ENCODE measurements around the gene ZSCAN32.

ZSCAN32 gene

GRCh38 chr16:3356118-3356517, 44.7 kb downstream of the ZSCAN32 start:
- no peak for FAIRE-seq

GRCh38 chr16:3355589-3355988, 45.2 kb downstream of the ZSCAN32 start, which contains the start of gene OR2C1:
OR2C1 (plus strand) TSS chr16:3355889; CDS start chr16:3355941, 52 bp downstream.
- no peak for FAIRE-seq

DNA sequence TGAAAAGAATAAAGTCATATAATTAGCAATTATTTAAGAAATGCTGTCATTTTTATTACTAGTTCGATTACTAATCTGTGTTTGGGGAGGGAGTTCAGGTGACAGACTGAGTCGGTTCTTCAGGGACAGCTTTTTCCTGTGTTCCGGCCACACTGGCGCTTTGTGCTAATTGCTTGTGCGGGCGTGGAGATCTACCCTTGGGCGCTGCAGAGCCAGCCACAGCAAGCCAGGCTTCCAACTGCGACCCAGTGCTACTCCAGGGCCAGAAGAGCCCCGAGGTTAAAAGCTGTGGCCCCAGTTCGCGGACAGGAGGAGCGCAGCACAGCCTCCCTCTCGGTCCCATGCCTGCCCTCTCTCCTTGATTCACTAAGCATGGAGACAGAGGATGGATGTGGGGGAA, 51.6 kb downstream of the ZSCAN32 start:
- FAIRE-seq = no peak

DNA sequence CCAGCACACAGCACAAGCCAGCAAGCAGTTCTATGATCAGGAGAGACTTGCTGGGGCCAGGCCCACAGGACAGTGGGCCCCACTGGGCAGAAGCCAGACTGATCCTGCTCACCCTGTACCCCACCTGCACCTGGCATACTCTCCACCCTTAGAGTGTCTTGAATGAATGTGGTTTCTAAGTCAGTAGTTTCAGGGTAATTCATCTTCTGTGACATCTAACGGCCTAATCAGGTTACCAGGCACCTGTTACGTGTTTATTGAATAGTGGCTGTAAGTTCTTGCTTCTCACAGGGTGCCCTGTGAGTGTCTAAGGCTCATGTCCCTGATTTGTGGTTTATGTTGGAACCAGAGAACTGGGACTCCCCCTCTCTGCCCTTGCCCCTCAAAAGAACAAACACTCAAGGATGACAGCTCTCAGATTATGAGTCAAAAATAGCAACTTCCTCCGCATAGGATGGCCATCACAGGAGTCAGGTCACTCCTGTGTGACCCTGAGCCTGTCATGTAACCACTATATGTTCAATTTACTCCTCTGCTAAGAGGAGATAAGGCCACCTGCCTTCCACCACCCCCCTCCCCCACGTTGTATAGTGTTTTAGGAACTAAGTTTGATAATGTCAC, 52.1 kb downstream of the ZSCAN32 start:
- no peak for FAIRE-seq

DNA sequence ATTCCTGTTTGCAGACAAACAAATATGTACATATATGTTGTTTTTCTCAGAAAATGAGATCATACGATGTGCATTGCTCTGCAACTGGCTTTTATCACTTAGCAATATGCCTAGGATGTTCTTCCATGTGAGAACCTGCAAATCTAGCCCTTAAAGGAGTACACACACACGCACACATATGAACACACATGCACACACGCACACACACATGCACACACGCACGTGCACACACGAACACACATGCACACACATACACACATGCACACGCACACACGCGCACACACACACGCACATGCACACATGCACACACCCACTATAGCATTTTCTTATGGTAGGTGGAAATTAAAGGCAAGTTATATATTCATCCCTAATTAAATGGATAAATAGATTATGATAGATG, 53.2 kb downstream of the ZSCAN32 start:
- FAIRE-seq = no peak

DNA sequence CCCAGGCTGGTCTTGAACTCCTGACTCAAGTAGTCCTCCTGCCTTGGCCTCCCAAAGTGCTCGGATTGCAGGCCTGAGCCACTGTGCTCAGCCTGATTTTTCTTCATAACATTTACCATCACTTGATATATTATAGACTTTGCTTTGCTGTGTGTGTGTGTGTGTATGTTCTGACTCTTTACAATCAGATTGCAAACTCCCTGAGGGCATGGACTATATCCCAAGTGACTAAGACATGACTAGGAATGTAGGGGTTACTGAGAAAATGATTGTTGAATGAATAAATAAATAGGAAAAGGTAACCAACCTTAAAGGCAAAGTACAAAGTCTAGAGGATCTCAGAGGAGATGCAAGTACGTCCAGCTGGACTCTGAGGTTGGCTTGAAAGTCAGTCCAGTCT, 54.8 kb downstream of the ZSCAN32 start:
- FAIRE-seq = no peak
